Loucy (cell line): ENCODE measurements around the gene HSD17B8.

ENCODE experiments used
- H2AFZ ChIP-seq: fragments of 200-600 bp; sonication (generic); 2 replicates; pipeline ENCODE4 v1.6.0; 2016; ENCODE audit warnings: antibody characterized with exemption, mild to moderate bottlenecking, low read length, moderate library complexity
- H3F3A ChIP-seq: fragments of 200-600 bp; 2 replicates; pipeline ENCODE4 v1.6.0; 2016; ENCODE audit warnings: antibody characterized with exemption, low read depth, mild to moderate bottlenecking
- H3K27me3 ChIP-seq: fragments of 200-600 bp; sonication (generic); 2 replicates; pipeline ENCODE4 v1.6.1; 2014; ENCODE audit warnings: low read length, mild to moderate bottlenecking; ENCODE audit not compliant: insufficient read depth, poor library complexity, severe bottlenecking
- H3K36me3 ChIP-seq: fragments of 200-600 bp; sonication (generic); 2 replicates; pipeline ENCODE4 v1.6.1; 2016; ENCODE audit warnings: low read length; ENCODE audit not compliant: insufficient read depth
- H3K4me1 ChIP-seq: fragments of 200-600 bp; sonication (generic); 2 replicates; pipeline ENCODE4 v1.5.1; 2014; ENCODE audit warnings: low read length, mild to moderate bottlenecking; ENCODE audit not compliant: insufficient read depth, poor library complexity, severe bottlenecking
- H3K4me2 ChIP-seq: fragments of 200-600 bp; sonication (generic); 2 replicates; pipeline ENCODE4 v1.6.0; 2014; ENCODE audit warnings: antibody characterized with exemption, low read length, low read depth, mild to moderate bottlenecking; ENCODE audit not compliant: poor library complexity, severe bottlenecking
- H3K4me3 ChIP-seq: fragments of 200-600 bp; sonication (generic); 2 replicates; pipeline ENCODE4 v1.5.1; 2014; ENCODE audit warnings: low read length, mild to moderate bottlenecking, mixed read lengths; ENCODE audit not compliant: poor library complexity, severe bottlenecking
- H3K79me2 ChIP-seq: fragments of 200-600 bp; sonication (generic); 2 replicates; pipeline ENCODE4 v1.6.1; 2014; ENCODE audit warnings: low read length; ENCODE audit not compliant: insufficient read depth
- H3K9ac ChIP-seq: fragments of 200-600 bp; sonication (generic); 2 replicates; pipeline ENCODE4 v1.6.0; 2014; ENCODE audit warnings: mild to moderate bottlenecking, low read depth, low read length, moderate library complexity; ENCODE audit not compliant: poor library complexity, severe bottlenecking
- H3K9me2 ChIP-seq: fragments of 200-600 bp; sonication (generic); replicated peaks from 2 replicates; pipeline ENCODE4 v1.6.1; 2016; ENCODE audit warnings: low read depth, low read length, mixed read lengths
- H3K9me3 ChIP-seq: fragments of 200-600 bp; sonication (generic); 2 replicates; pipeline ENCODE4 v1.6.1; 2014; ENCODE audit warnings: mild to moderate bottlenecking, antibody characterized with exemption, low read length, low read depth; ENCODE audit not compliant: insufficient read depth
- H4K20me1 ChIP-seq: fragments of 200-600 bp; sonication (generic); 2 replicates; pipeline ENCODE4 v1.6.0; 2014; ENCODE audit warnings: antibody characterized with exemption, low read length, mild to moderate bottlenecking; ENCODE audit not compliant: insufficient read depth, poor library complexity, severe bottlenecking
- EZH2phosphoT487 ChIP-seq: fragments of 200-600 bp; IDR thresholded peaks from 2 replicates; pipeline ENCODE4 v1.6.1; 2018; ENCODE audit warnings: antibody characterized with exemption, mild to moderate bottlenecking, moderate library complexity, borderline replicate concordance
- TF ChIP-seq, protein P1 (sequence below): fragments of 200-600 bp; sonication (generic); conservative IDR thresholded peaks from 2 replicates; pipeline ENCODE4 v1.5.1; 2014; ENCODE audit warnings: mild to moderate bottlenecking, antibody characterized with exemption, low read length

Gene HSD17B8

DNA sequence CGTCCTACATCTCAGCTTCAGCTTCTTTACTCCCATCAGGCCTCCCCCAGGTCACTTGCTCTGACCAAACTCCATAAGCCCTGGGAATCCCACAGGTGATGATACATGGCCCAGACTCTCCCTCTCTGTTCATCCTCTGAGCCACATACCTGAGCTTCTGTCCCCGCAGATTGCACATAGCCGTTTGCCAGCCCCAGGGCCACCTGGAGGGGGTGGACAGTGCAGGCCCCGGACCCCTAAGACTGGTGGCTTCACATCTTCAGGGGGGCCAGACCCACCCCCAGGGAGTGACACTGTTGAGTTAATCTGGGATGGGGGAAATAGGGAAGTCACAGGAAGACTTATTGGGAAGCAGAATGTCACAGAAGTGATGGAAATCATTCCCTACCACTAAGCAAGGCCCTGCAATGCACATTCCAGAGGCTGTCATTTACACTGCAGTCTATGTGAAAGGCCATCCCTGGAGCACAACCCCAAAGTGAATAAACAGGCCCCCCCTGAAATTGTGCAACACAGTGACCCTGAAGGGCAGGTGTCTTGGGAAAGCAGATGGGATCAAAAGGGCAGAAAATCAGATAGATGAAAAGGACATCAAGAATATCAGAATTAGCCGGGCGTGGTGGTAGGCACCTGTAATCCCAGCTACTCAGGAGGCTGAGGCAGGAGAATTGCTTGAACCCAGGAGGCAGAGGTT, 6.1 kb upstream of the HSD17B8 start:
- H3K4me2 ChIP-seq = peak overlapping the region; percentile 99
- peaks cover 45% of the 10 kb centered on the region for H3K4me1 ChIP-seq
- H4K20me1 ChIP-seq = peaks cover 56% of the 10 kb centered on the region
- H3K79me2 ChIP-seq = peaks cover 68% of the 10 kb centered on the region
- H3K9me3 ChIP-seq = no peaks in the 10 kb centered on the region
- 0 out of 2 replicates have a peak, but pooled peaks cover 3% of the 10 kb centered on the region for H3F3A ChIP-seq
- no peak overlapping the region for H2AFZ ChIP-seq
- H3K27me3 ChIP-seq = no peaks in the 10 kb centered on the region
- H3K9ac ChIP-seq = peak overlapping the region; percentile 87
- no peaks in the 10 kb centered on the region for H3K9me2 ChIP-seq
- TF ChIP-seq, protein P1, sequence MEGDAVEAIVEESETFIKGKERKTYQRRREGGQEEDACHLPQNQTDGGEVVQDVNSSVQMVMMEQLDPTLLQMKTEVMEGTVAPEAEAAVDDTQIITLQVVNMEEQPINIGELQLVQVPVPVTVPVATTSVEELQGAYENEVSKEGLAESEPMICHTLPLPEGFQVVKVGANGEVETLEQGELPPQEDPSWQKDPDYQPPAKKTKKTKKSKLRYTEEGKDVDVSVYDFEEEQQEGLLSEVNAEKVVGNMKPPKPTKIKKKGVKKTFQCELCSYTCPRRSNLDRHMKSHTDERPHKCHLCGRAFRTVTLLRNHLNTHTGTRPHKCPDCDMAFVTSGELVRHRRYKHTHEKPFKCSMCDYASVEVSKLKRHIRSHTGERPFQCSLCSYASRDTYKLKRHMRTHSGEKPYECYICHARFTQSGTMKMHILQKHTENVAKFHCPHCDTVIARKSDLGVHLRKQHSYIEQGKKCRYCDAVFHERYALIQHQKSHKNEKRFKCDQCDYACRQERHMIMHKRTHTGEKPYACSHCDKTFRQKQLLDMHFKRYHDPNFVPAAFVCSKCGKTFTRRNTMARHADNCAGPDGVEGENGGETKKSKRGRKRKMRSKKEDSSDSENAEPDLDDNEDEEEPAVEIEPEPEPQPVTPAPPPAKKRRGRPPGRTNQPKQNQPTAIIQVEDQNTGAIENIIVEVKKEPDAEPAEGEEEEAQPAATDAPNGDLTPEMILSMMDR = no peak
- no peak for TF ChIP-seq EZH2phosphoT487
- peak overlapping the region; percentile 87 for H3K4me3 ChIP-seq
- H3K36me3 ChIP-seq = peaks cover 44% of the 10 kb centered on the region; the same call in 1 of the 2 replicates

DNA sequence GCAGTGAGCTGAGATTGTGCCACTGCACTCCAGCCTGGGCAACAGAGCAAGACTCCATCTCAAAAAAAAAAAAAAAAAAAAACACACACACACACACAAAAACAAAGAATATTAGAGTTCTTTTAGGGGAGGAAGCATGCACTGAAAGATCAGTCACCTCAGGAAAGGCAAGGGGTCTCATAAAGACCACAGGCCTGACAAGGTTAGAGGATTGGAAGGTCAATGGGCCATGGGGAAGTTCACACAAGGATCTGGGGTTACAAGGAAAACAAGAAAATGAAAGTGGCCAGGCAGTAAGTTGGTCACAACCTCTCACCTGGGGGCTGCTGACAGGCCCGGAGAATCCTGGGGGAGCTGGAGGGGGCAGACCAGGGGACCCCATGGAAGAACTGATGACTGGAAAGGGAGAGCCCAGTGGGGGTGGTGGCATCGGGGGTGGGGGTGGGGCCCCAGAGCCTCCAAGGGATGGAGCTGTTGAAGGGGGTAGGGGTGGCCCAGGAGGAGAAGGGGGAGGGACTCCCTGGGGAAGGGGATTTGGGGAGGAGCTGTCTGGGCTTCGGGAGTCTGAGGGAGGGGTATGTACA, 5.5 kb upstream of the HSD17B8 start:
- no peak overlapping the region for H2AFZ ChIP-seq
- peak overlapping the region; percentile 87 for H3K4me3 ChIP-seq
- H3K9ac ChIP-seq = peak overlapping the region; percentile 87
- H3K4me1 ChIP-seq = peaks cover 51% of the 10 kb centered on the region
- H3K4me2 ChIP-seq = peak overlapping the region; percentile 99
- H3K9me3 ChIP-seq = no peaks in the 10 kb centered on the region
- TF ChIP-seq, protein P1 = no peak
- TF ChIP-seq EZH2phosphoT487 = no peak
- H3F3A ChIP-seq = 0 out of 2 replicates have a peak, but pooled peaks cover 5% of the 10 kb centered on the region
- H4K20me1 ChIP-seq = peaks cover 60% of the 10 kb centered on the region
- no peaks in the 10 kb centered on the region for H3K27me3 ChIP-seq
- no peaks in the 10 kb centered on the region for H3K9me2 ChIP-seq
- peaks cover 45% of the 10 kb centered on the region; the same call in 1 of the 2 replicates for H3K36me3 ChIP-seq
- peaks cover 75% of the 10 kb centered on the region for H3K79me2 ChIP-seq

DNA sequence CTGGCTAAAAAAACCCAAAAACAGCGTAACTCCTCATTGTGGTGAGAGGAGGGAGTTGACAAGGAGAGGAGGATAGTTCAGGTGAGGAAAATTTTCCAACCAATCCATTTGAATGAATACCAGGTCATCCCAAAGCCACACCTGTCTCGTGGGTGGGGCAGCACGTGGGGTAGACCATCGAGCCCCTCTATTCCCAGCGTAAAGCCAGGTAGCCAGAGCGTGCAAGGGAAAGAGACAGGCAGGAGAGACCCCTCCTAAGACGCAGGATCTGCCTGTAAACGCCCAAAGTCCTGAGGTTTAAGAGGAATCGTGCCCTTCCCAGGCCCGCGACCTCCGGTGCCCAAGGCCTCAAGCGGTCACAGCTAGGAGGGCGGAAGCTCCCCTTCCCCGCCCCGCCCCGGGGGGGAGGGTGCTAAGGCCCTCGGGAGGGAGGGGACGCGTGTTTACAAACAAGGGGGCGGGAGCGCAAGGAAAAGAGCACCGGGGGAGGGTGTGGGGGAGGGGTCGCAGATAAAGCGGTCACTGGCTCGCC, 4.7 kb upstream of the HSD17B8 start:
- H3K9ac ChIP-seq = peak overlapping the region; percentile 87
- peak overlapping the region; percentile 95; the same call in 1 of the 2 replicates for H2AFZ ChIP-seq
- H3K4me1 ChIP-seq = peaks cover 56% of the 10 kb centered on the region
- peak overlapping the region; percentile 99 for H3K4me2 ChIP-seq
- H3K9me3 ChIP-seq = no peaks in the 10 kb centered on the region
- H3F3A ChIP-seq = 0 out of 2 replicates have a peak, but pooled peaks cover 5% of the 10 kb centered on the region
- H3K36me3 ChIP-seq = peaks cover 37% of the 10 kb centered on the region; the same call in 1 of the 2 replicates
- no peaks in the 10 kb centered on the region for H3K9me2 ChIP-seq
- peak overlapping the region; percentile 87 for H3K4me3 ChIP-seq
- peaks cover 60% of the 10 kb centered on the region for H4K20me1 ChIP-seq
- peaks cover 80% of the 10 kb centered on the region for H3K79me2 ChIP-seq
- TF ChIP-seq, protein P1 = no peak
- no peak for TF ChIP-seq EZH2phosphoT487
- H3K27me3 ChIP-seq = no peaks in the 10 kb centered on the region
